Transverse colon (tissue), 4 donors: Measurements from ENCODE around the gene TMEM132D. TPM values are rescaled to one million over a fixed set of nuclear protein-coding genes. Genes with fewer than 3 reads are reported as not detected.

Experiments
- DNase-seq: peaks from one replicate; pipeline ENCODE4 v3.0.0-alpha.2; 2019
- H3K27ac ChIP-seq, 4 donors: fragments of 200-600 bp; sonication (generic); 2 replicates each; pipeline ENCODE4 v1.5.1; 2016 to 2018; ENCODE audit warnings: inconsistent platforms in 4 of 4
- H3K27me3 ChIP-seq: fragments of 200-600 bp; sonication (generic); 2 replicates; pipeline ENCODE4 v1.5.1; 2017; ENCODE audit warnings: inconsistent platforms
- H3K36me3 ChIP-seq, 4 donors: fragments of 200-600 bp; sonication (generic); 2 replicates each; pipeline ENCODE4 v1.5.1; 2017 to 2019; ENCODE audit warnings: inconsistent platforms in 4 of 4
- H3K4me1 ChIP-seq, 4 donors: fragments of 200-600 bp; sonication (generic); 2 replicates each; pipeline ENCODE4 v1.5.1; 2017 to 2020; ENCODE audit warnings: inconsistent platforms in 4 of 4
- H3K4me3 ChIP-seq, 4 donors: fragments of 200-600 bp; sonication (generic); 1 replicate in 1 of 4; 2 replicates in 3 of 4; pipeline versions ENCODE4 v1.5.1 to v1.6.1; 2017 to 2019; ENCODE audit warnings: inconsistent platforms in 4 of 4
- H3K9me3 ChIP-seq, 2 donors: fragments of 200-600 bp; sonication (generic); 2 replicates each; pipeline ENCODE4 v1.5.1; 2017 to 2019; ENCODE audit warnings: inconsistent platforms in 2 of 2
- CTCF ChIP-seq, 5 experiments: fragments of 200-600 bp in 3 of 5; fragments of 450-650 bp in 2 of 5; sonication (generic) in 3 of 5; IDR thresholded peaks; 1 replicate in 2 of 5; 2 replicates in 3 of 5; pipeline ENCODE4 v1.5.1; 2016 to 2017; ENCODE audit warnings: antibody characterized with exemption in 5 of 5, inconsistent platforms in 3 of 5, mild to moderate bottlenecking in 2 of 5, moderate library complexity in 1 of 5
- EP300 ChIP-seq: sonication (generic); formaldehyde crosslinking; IDR thresholded peaks from one replicate; pipeline ENCODE4 v1.6.1; 2017; ENCODE audit warnings: antibody characterized with exemption, low read depth
- POLR2A ChIP-seq: fragments of 450-650 bp; IDR thresholded peaks from one replicate; pipeline ENCODE4 v1.6.1; 2016; ENCODE audit warnings: antibody characterized with exemption, mild to moderate bottlenecking, moderate library complexity
- POLR2AphosphoS5 ChIP-seq, 3 donors: sonication (generic); formaldehyde crosslinking; IDR thresholded peaks; one replicate each; pipeline ENCODE4 v1.6.1; 2016; ENCODE audit warnings: antibody characterized with exemption in 3 of 3
- WGBS, 2 donors: methylation state at CpG; one replicate each; pipeline ENCODE4 v1.1.5; 2018; ENCODE audit warnings: low coverage in 1 of 2; 5-methylcytosine and 5-hydroxymethylcytosine counted together
- in situ Hi-C, 4 donors: fragments of 200-750 bp; cut with MboI; loops; one replicate each; pipeline versions ENCODE4 v1.15.0 to v1.15.1; 2017; ENCODE audit warnings: low sequenced_read_pairs in 3 of 4, low pct_ligation_motif_present in 1 of 4, low pct_unique_long_range_greater_than_20kb in 1 of 4
- intact Hi-C: fragments of 100-400 bp; cut with DNase I; formaldehyde crosslinking; loops from one replicate; pipeline ENCODE4 v1.15.1; 2023; ENCODE audit warnings: low total_unique reads
- total RNA-seq, 4 donors: library from RNA; depleted of rRNA; stranded (reverse); fragments of >200 nt; gene quantifications; one replicate each; pipeline ENCODE4 v1.1.0, GENCODE V29; 2016

Gene TMEM132D
- total RNA-seq, 4 donors from 2014 or later: 0.48 to 0.55 TPM; not detected in 2

GRCh38 chr12:129727100-129727499, 176.7 kb downstream of the TMEM132D start:
- H3K27me3 ChIP-seq: no peaks in the 10 kb centered on the region
- H3K9me3 ChIP-seq: no peaks in the 10 kb centered on the region
- intact Hi-C loops (no loop called here), in situ Hi-C loops (no loop called here)
- H3K4me1 ChIP-seq: no peaks in the 10 kb centered on the region
- TF ChIP-seq POLR2AphosphoS5 (IDR thresholded peaks at IDR 0.05) (no peak), CTCF (IDR thresholded peaks at IDR 0.05) (no peak), POLR2A (no peak), EP300 (no peak)
- H3K36me3 ChIP-seq: no peaks in the 10 kb centered on the region
- no peak overlapping the region for H3K4me3 ChIP-seq
- WGBS, 2 donors: 88 to 90% methylated on average over 3 of the region's 3 CpGs
- no peak for DNase-seq
- H3K27ac ChIP-seq: no peak overlapping the region

GRCh38 chr12:129723260-129723659, 180.6 kb downstream of the TMEM132D start:
- Histone ChIP-seq H3K36me3 (no peaks in the 10 kb centered on the region), H3K4me1 (no peaks in the 10 kb centered on the region), H3K27ac (no peak overlapping the region), H3K27me3 (no peaks in the 10 kb centered on the region), H3K9me3 (no peaks in the 10 kb centered on the region), H3K4me3 (no peak overlapping the region)
- intact Hi-C loops: no loop called here
- in situ Hi-C loops: no loop called here
- WGBS, 2 donors: 74 to 87% methylated on average over 3 to 8 of the region's 8 CpGs
- TF ChIP-seq POLR2A (no peak), EP300 (no peak), CTCF (IDR thresholded peaks at IDR 0.05) (no peak), POLR2AphosphoS5 (IDR thresholded peaks at IDR 0.05) (no peak)
- DNase-seq: no peak

GRCh38 chr12:129720618-129721017, 183.2 kb downstream of the TMEM132D start:
- Histone ChIP-seq H3K27me3 (no peaks in the 10 kb centered on the region), H3K4me1 (no peaks in the 10 kb centered on the region), H3K36me3 (no peaks in the 10 kb centered on the region), H3K4me3 (no peak overlapping the region), H3K27ac (no peak overlapping the region), H3K9me3 (no peaks in the 10 kb centered on the region)
- DNase-seq: no peak
- in situ Hi-C loops: no loop called here
- 75 to 86% methylated on average over 3 to 4 of the region's 4 CpGs for WGBS, 2 donors
- intact Hi-C loops: no loop called here
- TF ChIP-seq CTCF (IDR thresholded peaks at IDR 0.05) (no peak), EP300 (no peak), POLR2AphosphoS5 (IDR thresholded peaks at IDR 0.05) (no peak), POLR2A (no peak)

- Histone ChIP-seq H3K36me3 (no peaks in the 10 kb centered on the region), H3K9me3 (no peaks in the 10 kb centered on the region), H3K4me1 (no peaks in the 10 kb centered on the region), H3K27ac (no peak overlapping the region), H3K4me3 (no peak overlapping the region), H3K27me3 (no peaks in the 10 kb centered on the region)
- WGBS, 2 donors: 32 to 35% methylated on average over 3 of the region's 3 CpGs
- TF ChIP-seq POLR2AphosphoS5 (IDR thresholded peaks at IDR 0.05) (no peak), POLR2A (no peak), CTCF (IDR thresholded peaks at IDR 0.05) (no peak), EP300 (no peak)
- intact Hi-C loops: no loop called here
- no peak for DNase-seq
- in situ Hi-C loops: no loop called here
These were observed 184.4 kb downstream of the TMEM132D start for GRCh38 chr12:129719416-129719815.
